ENCODE results near the gene VWCE. TPM values are rescaled to one million over a fixed set of nuclear protein-coding genes. Genes with fewer than 3 reads are reported as not detected.

VWCE gene
- total RNA-seq: 1 to 10 TPM in 1 of 2 experiments, under 1 TPM in 1; 0.64 to 1.0 TPM
- 0.09 TPM for polyA plus RNA-seq (2013, experiment 1 of 2)
- 0.22 TPM for polyA plus RNA-seq (2013, experiment 2 of 2)
- total RNA-seq: 0 to 15.1 (median 0.39) reads per million in 172 experiments

GRCh38 chr11:61294717-61295595 lies at the start of gene VWCE:
VWCE (minus strand) TSS chr11:61295316; CDS start chr11:61295037, 279 bp downstream.
- H3K27ac Mint-ChIP-seq: no peak within 1 kb of the TSS
- peak within 1 kb of the TSS; percentile 79 for H3K4me3 Mint-ChIP-seq
- peaks cover 16 to 18% of the 10 kb centered on the region in 2 experiments for H3K27me3 ChIP-seq (ENCODE audit: control insufficient read depth in 1 of 2, insufficient read depth in 2 of 2, low read length in 2 of 2)
- H3K4me3 ChIP-seq (ENCODE audit: low read length): peak within 1 kb of the TSS; percentile 53
- H3K27ac ChIP-seq (ENCODE audit: low read depth in 1 of 2, low read length in 2 of 2): no peak within 1 kb of the TSS
- H3K27me3 Mint-ChIP-seq: peaks cover 24% of the 10 kb centered on the region
- ATAC-seq (ENCODE audit: poor library complexity) (peak; percentile 91), DNase-seq (peak; percentile 30 to 75 (median 49))
- no peaks in the 10 kb centered on the region for H3K9me3 Mint-ChIP-seq
- H3K36me3 ChIP-seq (ENCODE audit: insufficient read depth, low read length): peaks cover 7% of the 10 kb centered on the region
- H3K36me3 Mint-ChIP-seq (ENCODE audit: low read depth): peaks cover 28% of the 10 kb centered on the region
- H3K4me1 ChIP-seq (ENCODE audit: insufficient read depth, low read length): peaks cover 20% of the 10 kb centered on the region
- CTCF ChIA-PET: interaction anchor here (0.6 to 1.1 kb wide), 2 partner anchors 36 to 529 kb away, joined by 3 to 5 read pairs; no protein-coding TSS in a partner anchor
- H3K9me3 ChIP-seq (ENCODE audit: control insufficient read depth in 1 of 2, insufficient read depth in 1 of 2, low read length in 2 of 2): peaks cover 0 to 5% of the 10 kb centered on the region in 2 experiments
- H3K4me1 Mint-ChIP-seq (ENCODE audit: low read depth): peaks cover 42% of the 10 kb centered on the region
- no peak for TF ChIP-seq CTCF (IDR thresholded peaks at IDR 0.05)
- intact Hi-C loops (cut with DNase I, micrococcal nuclease): no loop called here
- POLR2A ChIA-PET: interaction anchor here (1.7 kb wide), 1 partner anchor 41 kb away, joined by 6 read pairs; no protein-coding TSS in a partner anchor

- no peak for TF ChIP-seq CTCF (IDR thresholded peaks at IDR 0.05)
- Mint-ChIP-seq H3K9me3 (no peaks in the 10 kb centered on the region), H3K36me3 (ENCODE audit: low read depth) (peaks cover 33% of the 10 kb centered on the region), H3K4me1 (ENCODE audit: low read depth) (no peaks in the 10 kb centered on the region), H3K27me3 (no peaks in the 10 kb centered on the region), H3K27ac (no peak overlapping the region), H3K4me3 (no peak overlapping the region)
- no peaks in the 10 kb centered on the region for H3K9me3 ChIP-seq (ENCODE audit: control insufficient read depth in 1 of 2, insufficient read depth in 1 of 2, low read length in 2 of 2)
- no peak for ATAC-seq (ENCODE audit: poor library complexity)
- H3K27ac ChIP-seq (ENCODE audit: low read depth in 1 of 2, low read length in 2 of 2): no peak overlapping the region
- no peak overlapping the region for H3K4me3 ChIP-seq (ENCODE audit: low read length)
- intact Hi-C loops (cut with DNase I, micrococcal nuclease): no loop called here
- H3K4me1 ChIP-seq (ENCODE audit: insufficient read depth, low read length): no peaks in the 10 kb centered on the region
- CTCF ChIA-PET: no interaction called here
- POLR2A ChIA-PET: no interaction called here
- DNase-seq: no peak
- peaks cover 24% of the 10 kb centered on the region for H3K36me3 ChIP-seq (ENCODE audit: insufficient read depth, low read length)
- H3K27me3 ChIP-seq (ENCODE audit: control insufficient read depth in 1 of 2, insufficient read depth in 2 of 2, low read length in 2 of 2): no peaks in the 10 kb centered on the region
Observed at GRCh38 chr11:61343792-61344745, 49.0 kb upstream of the VWCE start.

GRCh38 chr11:61342207-61342803 lies 47.2 kb upstream of the VWCE start:
- Mint-ChIP-seq H3K36me3 (ENCODE audit: low read depth) (peaks cover 20% of the 10 kb centered on the region), H3K27me3 (no peaks in the 10 kb centered on the region), H3K27ac (no peak overlapping the region), H3K9me3 (no peaks in the 10 kb centered on the region), H3K4me1 (ENCODE audit: low read depth) (no peaks in the 10 kb centered on the region), H3K4me3 (no peak overlapping the region)
- Histone ChIP-seq H3K9me3 (ENCODE audit: control insufficient read depth in 1 of 2, insufficient read depth in 1 of 2, low read length in 2 of 2) (no peaks in the 10 kb centered on the region), H3K27ac (ENCODE audit: low read depth in 1 of 2, low read length in 2 of 2) (no peak overlapping the region), H3K4me1 (ENCODE audit: insufficient read depth, low read length) (no peaks in the 10 kb centered on the region), H3K36me3 (ENCODE audit: insufficient read depth, low read length) (peaks cover 13% of the 10 kb centered on the region), H3K27me3 (ENCODE audit: control insufficient read depth in 1 of 2, insufficient read depth in 2 of 2, low read length in 2 of 2) (no peaks in the 10 kb centered on the region), H3K4me3 (ENCODE audit: low read length) (no peak overlapping the region)
- no peak for TF ChIP-seq CTCF (IDR thresholded peaks at IDR 0.05)
- ChIA-PET POLR2A (no interaction called here), CTCF (no interaction called here)
- ATAC-seq (ENCODE audit: poor library complexity): no peak
- intact Hi-C loops (cut with DNase I, micrococcal nuclease): no loop called here
- no peak for DNase-seq
